ENCODE measurements around the gene TBCCD1. TPM values are rescaled to one million over a fixed set of nuclear protein-coding genes. Genes with fewer than 3 reads are reported as not detected.

Gene TBCCD1
- total and polyA plus RNA-seq, 2 of the 8 experiments (the other 6 are each of a cell fraction or from before 2014, with no cell fraction given), result 11.3 to 13.9 TPM

GRCh38 chr3:186517218-186517617 is 49.9 kb downstream of the TBCCD1 start:
- Histone ChIP-seq H2AFZ (ENCODE audit: low read length) (no peak overlapping the region), H3K23ac (ENCODE audit: insufficient read length) (no peak overlapping the region), H4K91ac (replicated peaks; ENCODE audit: insufficient read length, low read length) (no peak overlapping the region), H4K20me1 (replicated peaks in 1 of 2; ENCODE audit: control insufficient read depth in 1 of 2, insufficient read depth in 2 of 2, low read length in 2 of 2) (no peaks in the 10 kb centered on the region), H3K18ac (ENCODE audit: extremely low read depth, low read length) (no peak overlapping the region), H3K4me3 (ENCODE audit: extremely low read depth in 1 of 4, insufficient read depth in 2 of 4, low read depth in 3 of 4, low read length in 4 of 4) (no peak overlapping the region), H4K5ac (ENCODE audit: insufficient read length, low read depth, low read length) (no peak overlapping the region), H2BK5ac (ENCODE audit: low read depth, low read length) (no peak overlapping the region), H3K79me2 (ENCODE audit: control insufficient read depth in 1 of 2, insufficient read depth in 2 of 2, low read length in 2 of 2) (no peaks in the 10 kb centered on the region), H3K27me3 (replicated peaks in 1 of 4; ENCODE audit: control insufficient read depth in 3 of 4, extremely low read depth in 1 of 4, insufficient read depth in 3 of 4, low read length in 3 of 4) (no peaks in the 10 kb centered on the region; a peak in 2 of 7 replicates), H3K4me2 (ENCODE audit: insufficient read depth in 1 of 2, low read depth in 2 of 2, low read length in 2 of 2) (no peak overlapping the region), H3K56ac (replicated peaks; ENCODE audit: insufficient read length, low read depth, low read length) (no peak overlapping the region), H3K9me3 (ENCODE audit: insufficient read depth in 2 of 2, low read depth in 1 of 2, low read length in 1 of 2) (no peaks in the 10 kb centered on the region), H3K27ac (ENCODE audit: low read depth, low read length) (no peak overlapping the region), H3K23me2 (ENCODE audit: low read depth, low read length) (peaks cover 2% of the 10 kb centered on the region; the same call in 1 of the 2 replicates), H3K14ac (ENCODE audit: insufficient read length) (no peak overlapping the region), H4K8ac (ENCODE audit: extremely low read depth, insufficient read depth, low read length) (no peak overlapping the region), H3K4ac (replicated peaks; ENCODE audit: insufficient read length, low read depth, low read length) (no peak overlapping the region), H3K9ac (replicated peaks in 1 of 4; ENCODE audit: extremely low read depth in 1 of 4, low read depth in 3 of 4, low read length in 3 of 4) (no peak overlapping the region), H2AK5ac (ENCODE audit: low read depth, low read length) (no peak overlapping the region), H3K4me1 (replicated peaks in 1 of 4; ENCODE audit: control insufficient read depth in 3 of 4, insufficient read depth in 4 of 4, low read length in 3 of 4) (peaks cover 0 to 2% (median 0%) of the 10 kb centered on the region in 4 experiments; a peak in 1 of 7 replicates), H3K79me1 (ENCODE audit: low read depth, low read length) (no peaks in the 10 kb centered on the region), H2BK15ac (ENCODE audit: low read length) (no peak overlapping the region), H2BK20ac (ENCODE audit: low read length) (no peak overlapping the region), H3K36me3 (ENCODE audit: control insufficient read depth in 2 of 4, insufficient read depth in 4 of 4, low read length in 3 of 4) (no peaks in the 10 kb centered on the region), H2BK12ac (ENCODE audit: low read depth, low read length) (no peak overlapping the region), H2BK120ac (replicated peaks; ENCODE audit: low read depth, low read length) (no peak overlapping the region)
- CTCF ChIA-PET (ENCODE audit: partially characterized antibody), result interaction anchor here (0.6 to 3.3 kb wide), 10 partner anchors 8 to 256 kb away, joined by 3 to 17 read pairs (median 5); no protein-coding TSS in a partner anchor
- POLR2A ChIA-PET (ENCODE audit: partially characterized antibody), result no interaction called here
- 87% methylated on average over 4 of the region's 4 CpGs; no CpG with 5 or more reads in 1 of the 2 experiments for WGBS, 2 experiments (ENCODE audit: extremely low coverage in 1 of 2, insufficient coverage in 1 of 2, insufficient read length in 1 of 2, insufficient replicate concordance in 2 of 2, low coverage in 1 of 2, low lambda C conversion rate in 2 of 2, missing lambda C conversion rate in 1 of 2)
- FAIRE-seq, result no peak
- DNase-seq (ENCODE audit: low read depth in 1 of 2, low spot score in 2 of 2), result no peak
- TF ChIP-seq JUND (IDR thresholded peaks at IDR 0.05; ENCODE audit: low read length) (no peak), CHD1 (IDR thresholded peaks at IDR 0.05; ENCODE audit: low read depth, low read length) (no peak), RAD21 (IDR thresholded peaks at IDR 0.05 in 1 of 2, conservative IDR thresholded peaks at IDR 0.05 in 1 of 2; ENCODE audit: low read depth in 2 of 2, low read length in 2 of 2) (no peak), SIN3A (conservative IDR thresholded peaks at IDR 0.05 in 1 of 2, IDR thresholded peaks at IDR 0.05 in 1 of 2; ENCODE audit: low read depth in 1 of 2, low read length in 2 of 2) (no peak), CHD2 (IDR thresholded peaks at IDR 0.05; ENCODE audit: low read length) (no peak), TCF12 (IDR thresholded peaks at IDR 0.05; ENCODE audit: low read depth, low read length) (no peak), SAP30 (IDR thresholded peaks at IDR 0.05; ENCODE audit: insufficient read depth, insufficient replicate concordance, low read length) (no peak)
